ENCODE data around the gene URB2. TPM values are rescaled to one million over a fixed set of nuclear protein-coding genes. Genes with fewer than 3 reads are reported as not detected.

URB2 gene
- total RNA-seq, 4 donors from 2014 or later, result 7.8 to 14.1 (median 11.0) TPM

DNA sequence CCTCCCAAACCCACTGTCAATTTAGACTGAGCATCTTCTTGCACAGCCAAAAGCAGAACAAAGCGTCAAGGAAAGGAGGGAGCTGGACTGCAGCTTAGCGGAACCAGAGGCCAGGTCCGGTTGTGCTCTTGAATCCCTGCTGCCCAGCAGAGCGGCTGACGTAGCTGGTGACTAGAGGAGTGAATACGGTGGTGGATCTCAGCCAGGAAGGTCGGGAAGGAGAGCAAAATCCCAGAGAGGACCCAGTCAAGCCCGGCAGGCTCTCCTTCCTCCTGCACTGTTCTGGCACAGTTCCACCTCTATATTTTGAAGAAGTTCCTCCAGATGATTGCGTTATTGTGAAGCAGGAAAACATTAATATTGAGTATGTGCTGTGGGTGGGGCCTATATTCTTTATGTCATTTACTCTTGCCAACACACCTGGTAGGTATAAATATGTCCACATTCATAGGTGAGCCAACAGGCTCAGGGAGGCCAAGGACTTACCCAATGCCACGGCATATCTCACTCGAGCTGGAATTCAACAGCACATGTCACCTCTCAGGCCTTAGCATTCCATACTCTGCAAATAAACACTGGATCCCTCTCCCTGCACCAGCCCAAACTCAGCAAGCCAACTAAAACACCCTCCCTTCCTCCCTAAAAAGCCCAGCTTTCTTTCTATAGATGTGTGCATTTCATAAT, 43.9 kb upstream of the URB2 start:
- Histone ChIP-seq H3K4me1 (peaks cover 8 to 19% (median 17%) of the 10 kb centered on the region in 3 donors), H3K9me3 (no peaks in the 10 kb centered on the region), H3K36me3 (no peaks in the 10 kb centered on the region), H3K27ac (no peak overlapping the region), H3K4me3 (peak overlapping the region in 1 of 4 donors; percentile 17), H3K27me3 (no peaks in the 10 kb centered on the region)
- no peak for DNase-seq
- TF ChIP-seq, protein P1, sequence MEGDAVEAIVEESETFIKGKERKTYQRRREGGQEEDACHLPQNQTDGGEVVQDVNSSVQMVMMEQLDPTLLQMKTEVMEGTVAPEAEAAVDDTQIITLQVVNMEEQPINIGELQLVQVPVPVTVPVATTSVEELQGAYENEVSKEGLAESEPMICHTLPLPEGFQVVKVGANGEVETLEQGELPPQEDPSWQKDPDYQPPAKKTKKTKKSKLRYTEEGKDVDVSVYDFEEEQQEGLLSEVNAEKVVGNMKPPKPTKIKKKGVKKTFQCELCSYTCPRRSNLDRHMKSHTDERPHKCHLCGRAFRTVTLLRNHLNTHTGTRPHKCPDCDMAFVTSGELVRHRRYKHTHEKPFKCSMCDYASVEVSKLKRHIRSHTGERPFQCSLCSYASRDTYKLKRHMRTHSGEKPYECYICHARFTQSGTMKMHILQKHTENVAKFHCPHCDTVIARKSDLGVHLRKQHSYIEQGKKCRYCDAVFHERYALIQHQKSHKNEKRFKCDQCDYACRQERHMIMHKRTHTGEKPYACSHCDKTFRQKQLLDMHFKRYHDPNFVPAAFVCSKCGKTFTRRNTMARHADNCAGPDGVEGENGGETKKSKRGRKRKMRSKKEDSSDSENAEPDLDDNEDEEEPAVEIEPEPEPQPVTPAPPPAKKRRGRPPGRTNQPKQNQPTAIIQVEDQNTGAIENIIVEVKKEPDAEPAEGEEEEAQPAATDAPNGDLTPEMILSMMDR (IDR thresholded peaks at IDR 0.05), result no peak
- TF ChIP-seq POLR2A (IDR thresholded peaks at IDR 0.05), result no peak
- intact Hi-C loops (cut with DNase I), result no loop called here
- WGBS, 2 donors, result 37 to 50% methylated on average over 11 of the region's 11 CpGs

DNA sequence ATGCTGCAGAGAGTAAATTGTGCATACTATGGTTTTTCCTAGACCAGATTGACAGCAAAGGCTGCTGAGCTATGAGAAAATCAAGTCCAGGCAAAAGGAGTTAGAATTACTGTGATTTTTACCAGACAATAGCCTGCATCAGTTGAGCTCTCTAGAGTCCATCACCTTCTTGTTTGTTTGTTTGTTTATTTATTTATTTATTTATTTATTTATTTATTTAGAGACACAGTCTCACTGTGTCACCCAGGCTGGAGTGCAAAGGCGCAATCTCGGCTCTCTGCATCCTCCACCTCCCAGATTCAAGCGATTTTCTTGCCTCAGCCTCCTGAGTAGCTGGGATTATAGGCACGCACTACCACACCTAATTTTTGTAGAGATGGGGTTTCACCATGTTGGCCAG, 43.3 kb upstream of the URB2 start:
- H3K27ac ChIP-seq, result no peak overlapping the region
- 92 to 96% methylated on average over 4 of the region's 4 CpGs for WGBS, 2 donors
- DNase-seq, result no peak
- no peaks in the 10 kb centered on the region for H3K27me3 ChIP-seq
- peaks cover 8 to 19% (median 17%) of the 10 kb centered on the region in 3 donors for H3K4me1 ChIP-seq
- intact Hi-C loops (cut with DNase I), result no loop called here
- no peaks in the 10 kb centered on the region for H3K36me3 ChIP-seq
- no peak overlapping the region for H3K4me3 ChIP-seq
- H3K9me3 ChIP-seq, result no peaks in the 10 kb centered on the region
- TF ChIP-seq, protein P1 (IDR thresholded peaks at IDR 0.05), result no peak
- TF ChIP-seq POLR2A (IDR thresholded peaks at IDR 0.05), result no peak

DNA sequence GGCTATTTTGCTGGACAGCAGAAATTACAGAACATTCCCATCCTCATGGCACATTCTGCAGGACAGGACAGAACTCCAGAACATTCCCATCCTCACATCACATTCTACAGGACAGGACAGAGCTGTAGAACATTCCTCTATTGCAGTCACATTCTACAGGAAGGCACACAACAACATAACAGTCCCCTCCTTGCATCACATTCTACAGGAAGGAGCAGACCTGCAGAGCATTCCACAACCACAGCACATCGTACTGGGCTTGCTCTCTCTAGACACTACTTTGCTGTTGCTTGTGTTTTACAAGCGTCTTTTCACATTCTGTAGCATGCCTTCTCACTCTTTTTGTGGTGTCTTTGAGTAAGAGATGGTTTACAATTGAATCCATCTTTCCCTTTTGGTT, 40.7 kb upstream of the URB2 start:
- no peak for DNase-seq
- WGBS, 2 donors, result 76% methylated on average over 2 of the region's 2 CpGs
- H3K27ac ChIP-seq, result no peak overlapping the region
- peaks cover 0 to 8% (median 5%) of the 10 kb centered on the region in 3 donors for H3K4me1 ChIP-seq
- no peaks in the 10 kb centered on the region for H3K36me3 ChIP-seq
- no peaks in the 10 kb centered on the region for H3K9me3 ChIP-seq
- intact Hi-C loops (cut with DNase I), result no loop called here
- no peak overlapping the region for H3K4me3 ChIP-seq
- TF ChIP-seq, protein P1 (IDR thresholded peaks at IDR 0.05), result no peak
- no peaks in the 10 kb centered on the region for H3K27me3 ChIP-seq

DNA sequence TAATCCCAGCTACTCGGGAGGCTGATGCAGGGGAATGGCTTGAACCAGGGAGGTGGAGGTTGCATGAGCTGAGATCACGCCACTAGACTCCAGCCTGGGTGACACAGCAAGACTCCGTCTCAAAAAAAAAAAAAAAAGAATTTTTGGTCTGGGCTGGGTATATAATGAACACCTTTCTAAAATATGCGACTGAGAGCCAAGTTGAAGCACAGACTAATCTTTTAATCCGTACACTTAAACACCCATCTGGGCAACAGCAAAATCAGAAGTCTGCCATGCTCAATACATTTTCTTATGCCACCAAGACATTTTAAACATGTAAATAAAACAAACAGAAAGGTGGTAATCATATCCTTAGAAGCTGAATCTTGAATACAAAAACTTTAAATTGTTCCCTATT, 35.9 kb upstream of the URB2 start:
- no peak for DNase-seq
- Histone ChIP-seq H3K27ac (no peak overlapping the region), H3K9me3 (no peaks in the 10 kb centered on the region), H3K4me3 (no peak overlapping the region), H3K36me3 (peaks cover 6 to 41% (median 9%) of the 10 kb centered on the region in 3 donors), H3K4me1 (peaks cover 0 to 9% (median 0%) of the 10 kb centered on the region in 3 donors), H3K27me3 (no peaks in the 10 kb centered on the region)
- 45 to 60% methylated on average over 4 to 5 of the region's 5 CpGs for WGBS, 2 donors
- no peak for TF ChIP-seq POLR2A (IDR thresholded peaks at IDR 0.05)
- TF ChIP-seq, protein P1 (IDR thresholded peaks at IDR 0.05), result no peak
- intact Hi-C loops (cut with DNase I), result no loop called here

DNA sequence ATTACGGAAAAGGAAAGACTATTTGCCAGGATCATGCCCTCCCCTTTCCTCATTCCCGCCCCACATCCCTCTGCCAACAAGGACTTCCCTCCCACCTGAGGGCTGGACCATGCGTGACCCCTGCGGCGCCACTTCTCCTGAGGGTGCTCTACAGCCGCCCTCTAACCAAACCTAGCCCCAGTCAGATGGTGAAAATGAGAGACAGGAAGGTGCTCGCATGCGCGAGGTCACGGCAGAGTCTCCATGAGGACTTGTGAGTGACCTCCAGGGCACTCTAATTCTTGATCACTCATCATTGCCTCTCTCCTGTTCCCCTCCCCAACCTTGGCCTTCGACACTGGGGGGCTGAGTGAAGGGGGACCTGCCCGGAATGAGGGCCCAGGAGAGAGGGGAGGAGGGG, 32.2 kb upstream of the URB2 start:
- intact Hi-C loops (cut with DNase I), result no loop called here
- DNase-seq, result no peak
- 90% methylated on average over 12 of the region's 12 CpGs for WGBS, 2 donors

More for the DNA sequence above, 32.2 kb upstream of the URB2 start:
- Histone ChIP-seq H3K27me3 (no peaks in the 10 kb centered on the region), H3K4me1 (peaks cover 0 to 35% (median 2%) of the 10 kb centered on the region in 3 donors), H3K27ac (no peak overlapping the region), H3K36me3 (peaks cover 6 to 48% (median 9%) of the 10 kb centered on the region in 3 donors), H3K9me3 (no peaks in the 10 kb centered on the region), H3K4me3 (no peak overlapping the region)
- no peak for TF ChIP-seq POLR2A (IDR thresholded peaks at IDR 0.05)
- TF ChIP-seq, protein P1 (IDR thresholded peaks at IDR 0.05), result no peak
